HepG2 (cell line): ENCODE measurements around the gene MAPK12. TPM values are rescaled to one million over a fixed set of nuclear protein-coding genes. Genes with fewer than 3 reads are reported as not detected.

Experiments used
- ATAC-seq: fragments of 200-7000 bp; cut with Tn5 transposase; 3 replicates; pipeline ENCODE4 v1.9.1; 2020; ENCODE audit warnings: mild to moderate bottlenecking, moderate library complexity
- BruUV-seq: library from RNA; stranded (reverse); fragments of 400-500 nt; replicated peaks from 2 replicates; lab custom pipeline; 2021; lab: Mats Ljungman, UMichigan
- CTCF ChIA-PET: fragments of 300-600 bp; formaldehyde crosslinking; extraction: SDS; loops from one replicate; lab custom pipeline; 2021; ENCODE audit warnings: low total read pairs, inconsistent platforms, low intra/inter-chr PET ratio; lab: Yijun Ruan, JAX
- POLR2A ChIA-PET: fragments of 350-600 bp; sonication (Branson Sonifier 250); formaldehyde crosslinking; loops from one replicate; lab custom pipeline; 2020; ENCODE audit warnings: antibody characterized with exemption, inconsistent platforms; lab: Yijun Ruan, JAX
- DNase-seq: peaks from one replicate; pipeline ENCODE4 v3.0.0-alpha.2; 2015; ENCODE audit warnings: low spot score
- FAIRE-seq: peaks from 3 replicates; lab custom pipeline; 2011; peaks lifted over from hg19 to GRCh38; lab: Jason Lieb, UNC
- H2AFZ ChIP-seq: one replicate; pipeline ENCODE4 v1.6.1; 2011; ENCODE audit warnings: low read length, inconsistent platforms
- H3K27ac ChIP-seq: fragments of 300-600 bp; 3 replicates; pipeline ENCODE4 v1.8.0; 2011; ENCODE audit warnings: mixed run types, mild to moderate bottlenecking, mixed read lengths, low read length, inconsistent platforms; ENCODE audit not compliant: insufficient read depth; ENCODE audit errors: extremely low read length
- H3K27me3 ChIP-seq, 2 experiments: fragments of 200-600 bp in 1 of 2; 2 replicates in 1 of 2; 3 replicates in 1 of 2; pipeline versions ENCODE4 v1.6.0 to v1.8.0; 2011; ENCODE audit warnings: low read length in 2 of 2, mild to moderate bottlenecking in 2 of 2, moderate library complexity in 2 of 2, inconsistent platforms in 1 of 2; ENCODE audit not compliant: insufficient read depth in 2 of 2, control insufficient read depth in 1 of 2
- H3K36me3 ChIP-seq, 2 experiments: fragments of 200-600 bp in 1 of 2; replicated peaks in 1 of 2; 2 replicates in 1 of 2; 3 replicates in 1 of 2; pipeline versions ENCODE4 v1.5.1 to v1.8.0; 2011; ENCODE audit warnings: low read length in 2 of 2, inconsistent platforms in 1 of 2; ENCODE audit not compliant: insufficient read depth in 2 of 2, control insufficient read depth in 1 of 2
- H3K4me1 ChIP-seq: 2 replicates; pipeline ENCODE4 v1.5.1; 2012; ENCODE audit warnings: low read length, inconsistent platforms; ENCODE audit not compliant: insufficient read depth
- H3K4me2 ChIP-seq: 2 replicates; pipeline ENCODE4 v1.6.0; 2011; ENCODE audit warnings: low read depth, low read length, inconsistent platforms
- H3K4me3 ChIP-seq, 3 experiments: fragments of 200-600 bp in 1 of 3; sonication (generic), shearing (Covaris generic) in 1 of 3; replicated peaks in 1 of 3; 2 replicates each; pipeline ENCODE4 v1.5.1; 2011 to 2016; ENCODE audit warnings: low read length in 3 of 3, inconsistent platforms in 2 of 3, low read depth in 2 of 3, mild to moderate bottlenecking in 2 of 3, control low read depth in 1 of 3, mixed read lengths in 1 of 3; ENCODE audit not compliant: insufficient read depth in 1 of 3
- H3K79me2 ChIP-seq: one replicate; pipeline ENCODE4 v1.6.1; 2011; ENCODE audit warnings: low read length, inconsistent platforms; ENCODE audit not compliant: insufficient read depth
- H3K9ac ChIP-seq: 2 replicates; pipeline ENCODE4 v1.6.0; 2011; ENCODE audit warnings: mild to moderate bottlenecking, low read depth, low read length, inconsistent platforms; ENCODE audit not compliant: insufficient read depth
- H3K9me3 ChIP-seq: 2 replicates; pipeline ENCODE4 v1.5.1; 2012; ENCODE audit warnings: mild to moderate bottlenecking, low read length
- H4K20me1 ChIP-seq: 2 replicates; pipeline ENCODE4 v1.6.0; 2011; ENCODE audit warnings: inconsistent platforms, mild to moderate bottlenecking, low read length, moderate library complexity; ENCODE audit not compliant: insufficient read depth
- AGO1 ChIP-seq: fragments of 200-400 bp; formaldehyde crosslinking; IDR thresholded peaks from 2 replicates; pipeline ENCODE4 v1.6.1; 2017; ENCODE audit warnings: mild to moderate bottlenecking, low read depth, low read length, moderate library complexity; ENCODE audit not compliant: poor library complexity, severe bottlenecking
- CCDC6 ChIP-seq: sonication (generic); formaldehyde crosslinking; IDR thresholded peaks from 2 replicates; pipeline ENCODE4 v1.8.1; 2022; ENCODE audit warnings: mild to moderate bottlenecking, missing genetic modification reagents, moderate library complexity
- CENPT ChIP-seq: sonication (generic); formaldehyde crosslinking; IDR thresholded peaks from 2 replicates; pipeline ENCODE4 v1.8.0; 2022; ENCODE audit warnings: low read depth, mild to moderate bottlenecking, moderate library complexity, missing genetic modification reagents
- HHEX ChIP-seq: IDR thresholded peaks from 2 replicates; pipeline ENCODE4 v1.6.1; 2016; ENCODE audit warnings: control low read depth
- HNRNPL ChIP-seq: fragments of 200-400 bp; formaldehyde crosslinking; IDR thresholded peaks from 2 replicates; pipeline ENCODE4 v1.6.1; 2017; ENCODE audit warnings: mild to moderate bottlenecking, low read depth, low read length
- JARID2 ChIP-seq: sonication (generic); formaldehyde crosslinking; IDR thresholded peaks from 2 replicates; pipeline ENCODE4 v1.8.1; 2023; ENCODE audit warnings: missing genetic modification reagents, inconsistent platforms; ENCODE audit not compliant: insufficient replicate concordance
- KDM1A ChIP-seq: IDR thresholded peaks from 2 replicates; pipeline ENCODE4 v1.6.1; 2016; ENCODE audit warnings: missing compliant biosample characterization
- KDM5B ChIP-seq: sonication (generic); formaldehyde crosslinking; IDR thresholded peaks from 2 replicates; pipeline ENCODE4 v1.4.0; 2020; ENCODE audit warnings: missing genetic modification reagents, mild to moderate bottlenecking, borderline replicate concordance
- MED13 ChIP-seq: sonication (generic); formaldehyde crosslinking; IDR thresholded peaks from 2 replicates; pipeline ENCODE4 v1.5.0; 2020; ENCODE audit warnings: missing genetic modification reagents
- MTF2 ChIP-seq: sonication (generic); formaldehyde crosslinking; IDR thresholded peaks from 2 replicates; pipeline ENCODE4 v1.5.0; 2020; ENCODE audit warnings: missing genetic modification reagents, borderline replicate concordance
- NR2C2 ChIP-seq: sonication (generic); formaldehyde crosslinking; IDR thresholded peaks from 2 replicates; pipeline ENCODE4 v1.4.0; 2020; ENCODE audit warnings: missing genetic modification reagents, mild to moderate bottlenecking, moderate library complexity, borderline replicate concordance
- RBFOX2 ChIP-seq: fragments of 200-400 bp; formaldehyde crosslinking; IDR thresholded peaks from 2 replicates; pipeline ENCODE4 v1.6.1; 2017; ENCODE audit warnings: low read depth, mild to moderate bottlenecking, low read length
- SPEN ChIP-seq: sonication (generic); formaldehyde crosslinking; IDR thresholded peaks from 2 replicates; pipeline ENCODE4 v1.5.1; 2020; ENCODE audit warnings: low read depth, mild to moderate bottlenecking, missing genetic modification reagents
- ZBTB21 ChIP-seq: sonication (generic); formaldehyde crosslinking; IDR thresholded peaks from 2 replicates; pipeline ENCODE4 v1.4.0; 2020; ENCODE audit warnings: missing genetic modification reagents
- ZFY ChIP-seq: sonication (generic); formaldehyde crosslinking; IDR thresholded peaks from 2 replicates; pipeline ENCODE4 v1.4.0; 2020; ENCODE audit warnings: missing genetic modification reagents
- ZNF292 ChIP-seq: sonication (generic); formaldehyde crosslinking; IDR thresholded peaks from 2 replicates; pipeline ENCODE4 v1.8.1; 2022; ENCODE audit warnings: mild to moderate bottlenecking, low read depth, missing genetic modification reagents, borderline replicate concordance
- ZNF709 ChIP-seq: sonication (generic); formaldehyde crosslinking; IDR thresholded peaks from 2 replicates; pipeline ENCODE4 v1.5.0; 2020; ENCODE audit warnings: mild to moderate bottlenecking, missing genetic modification reagents
- WGBS: methylation state at CpG from one replicate; pipeline ENCODE4 v1.1.6; 2017; ENCODE audit warnings: low lambda C conversion rate; 5-methylcytosine and 5-hydroxymethylcytosine counted together
- in situ Hi-C: cut with HindIII; loops from 2 replicates; pipeline ENCODE4 v1.10.0; 2017; ENCODE audit warnings: low pct_unique_long_range_greater_than_20kb; ENCODE audit not compliant: extremely low pct_ligation_motif_present
- intact Hi-C: fragments of 100-400 bp; cut with micrococcal nuclease; formaldehyde crosslinking; loops from one replicate; pipeline ENCODE4 v1.10.0; 2022; ENCODE audit not compliant: unreplicated experiment
- polyA plus RNA-seq, 8 experiments: library from polyadenylated mRNA; depleted of rRNA in 3 of 8; stranded (reverse) in 7 of 8; unstranded in 1 of 8; fragments of >200 nt; fragmentation: Illumina TruSeq in 4 of 8; extraction: Trizol in 4 of 8; gene quantifications; 2 replicates each; pipeline versions ENCODE4 v1.2.1 to v1.2.3, GENCODE V29; 2011 to 2016; ENCODE audit warnings: low read depth in 4 of 8, missing spikeins in 1 of 8, mixed read lengths in 1 of 8; ENCODE audit not compliant: insufficient read depth in 1 of 8
- total RNA-seq, 5 experiments: library from RNA; depleted of rRNA; stranded (reverse); fragments of >200 nt; fragmentation: Illumina TruSeq; extraction: Trizol; gene quantifications; 2 replicates each; pipeline ENCODE4 v1.2.3, GENCODE V29; 2016; ENCODE audit warnings: low read depth in 1 of 5
- TF ChIP-seq, protein P1 (sequence below): sonication (generic); formaldehyde crosslinking; IDR thresholded peaks from 2 replicates; pipeline ENCODE4 v1.5.1; 2020; ENCODE audit warnings: mild to moderate bottlenecking, missing genetic modification reagents, moderate library complexity

MAPK12 gene
- total and polyA plus RNA-seq, 2 of the 13 experiments (the other 11 are each of a cell fraction or from before 2014, with no cell fraction given), result 22.2 to 23.3 TPM

DNA sequence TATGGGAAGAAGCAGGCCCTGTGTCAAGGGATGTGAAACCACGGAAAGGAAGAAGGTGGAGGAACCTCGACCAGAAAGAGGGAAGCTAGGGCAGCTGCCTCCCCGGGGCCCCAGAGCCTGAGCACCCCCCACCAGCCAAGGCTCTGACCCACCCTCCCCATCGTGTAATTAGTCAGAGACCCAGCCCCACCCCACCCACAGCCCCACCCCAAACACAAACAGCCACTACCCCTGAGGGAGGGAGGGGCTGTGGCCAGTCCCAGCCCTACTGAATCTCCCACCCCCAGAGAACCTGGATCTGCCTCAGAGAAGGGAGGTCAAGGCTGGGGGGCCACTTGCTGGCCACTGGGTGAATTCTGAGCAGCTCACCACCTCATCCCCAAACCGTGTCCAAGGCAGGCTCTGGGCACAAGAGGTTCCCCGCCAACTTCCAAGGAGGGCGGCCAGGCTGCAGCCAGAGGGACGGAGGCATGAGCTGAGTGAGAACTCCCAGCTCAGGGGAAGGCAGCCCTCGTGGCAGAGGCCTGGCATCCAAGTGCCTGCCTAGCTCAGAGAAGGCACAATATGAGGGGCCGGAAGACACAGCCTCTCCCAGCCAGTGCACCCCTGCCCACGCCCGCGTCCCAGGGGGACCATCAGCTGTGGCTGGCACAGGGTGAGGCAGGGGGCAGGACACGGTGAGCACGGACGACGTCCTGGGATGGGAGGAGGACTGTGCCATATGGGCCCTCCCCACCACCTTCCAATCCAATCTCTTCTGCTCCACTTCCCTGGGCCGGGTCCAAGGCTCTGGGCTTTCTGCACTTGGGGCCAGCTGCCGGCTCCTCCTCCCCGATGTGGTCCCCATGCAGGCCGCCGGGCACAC, 43.3 kb upstream of the MAPK12 start (continued):
- TF ChIP-seq CENPT (CRISPR knock-in tag) (no peak), ZFY (CRISPR knock-in tag) (no peak), CCDC6 (CRISPR knock-in tag) (no peak), HHEX (CRISPR knock-in tag) (no peak), ZBTB21 (no peak), SPEN (CRISPR knock-in tag) (no peak), AGO1 (no peak), ZNF709 (no peak), KDM5B (CRISPR knock-in tag) (0 out of 2 replicates have a peak, but pooled peaks have one; percentile 45), HNRNPL (0 out of 2 replicates have a peak, but pooled peaks have one; percentile 42), NR2C2 (no peak), KDM1A (CRISPR knock-in tag) (no peak)

DNA sequence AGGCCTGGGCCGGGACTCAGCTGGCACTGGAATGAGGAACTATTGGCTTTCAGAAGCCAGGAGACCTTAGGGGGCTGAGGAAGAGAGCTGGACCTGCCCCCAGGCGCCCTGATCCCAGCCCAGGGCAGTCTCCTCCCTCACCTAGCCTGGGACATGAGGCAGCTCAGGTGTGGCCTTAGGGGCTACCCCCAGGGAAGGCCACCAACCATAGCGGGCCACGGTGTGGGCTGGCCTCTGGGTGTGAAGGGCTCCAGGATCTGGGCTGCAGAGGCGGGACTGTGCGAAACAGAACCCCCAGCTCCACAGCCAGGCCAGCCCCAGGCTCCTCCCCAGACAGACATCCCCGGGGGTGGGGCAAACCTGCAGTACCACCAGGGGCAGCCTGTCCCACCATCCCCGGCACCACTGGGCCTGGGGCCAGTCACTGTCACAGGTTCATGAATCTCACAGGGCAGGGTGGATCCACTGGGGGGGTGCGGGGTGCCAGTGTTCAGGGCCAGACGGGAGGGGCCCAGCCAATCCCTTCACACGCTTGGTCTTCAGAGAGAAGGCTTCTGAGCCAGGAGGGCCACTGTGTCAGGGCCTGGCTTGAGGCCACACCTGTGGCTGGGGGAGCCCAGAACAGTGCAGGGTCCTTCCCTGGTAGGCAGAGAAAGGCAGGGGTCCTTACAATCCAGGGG, 42.5 kb upstream of the MAPK12 start:
- peaks cover 62% of the 10 kb centered on the region for H3K79me2 ChIP-seq
- H3K9me3 ChIP-seq, result no peaks in the 10 kb centered on the region
- FAIRE-seq (no peak), ATAC-seq (peak; percentile 15), DNase-seq (peak; percentile 23)
- H3K27ac ChIP-seq, result peak overlapping the region; percentile 33
- POLR2A ChIA-PET, result interaction anchor here (0.8 to 6.7 kb wide), 7 partner anchors 11 to 53 kb away, joined by 3 to 126 read pairs (median 4); partner anchors contain the start of genes HDAC10 and MAPK12
- H2AFZ ChIP-seq, result no peak overlapping the region
- 88% methylated on average over 2 of the region's 11 CpGs for WGBS
- CTCF ChIA-PET, result no interaction called here
- H3K4me3 ChIP-seq, result peak overlapping the region in 1 of 3 experiments; percentile 37; a peak in 1 of 6 replicates
- H4K20me1 ChIP-seq, result peaks cover 4% of the 10 kb centered on the region; the same call in 1 of the 2 replicates
- H3K9ac ChIP-seq, result peak overlapping the region; percentile 33; the same call in 1 of the 2 replicates
- intact Hi-C loops (no loop called here), in situ Hi-C loops (no loop called here)
- BruUV-seq, result no TSS peak
- H3K36me3 ChIP-seq, result peaks cover 0 to 2% of the 10 kb centered on the region in 2 experiments; a peak in 1 of 5 replicates
- H3K27me3 ChIP-seq, result no peaks in the 10 kb centered on the region
- peak overlapping the region; percentile 53 for H3K4me2 ChIP-seq
- H3K4me1 ChIP-seq, result peaks cover 68% of the 10 kb centered on the region
- TF ChIP-seq RBFOX2 (peak; percentile 29; the same call in 1 of the 2 replicates), MTF2 (CRISPR knock-in tag) (no peak), MED13 (CRISPR knock-in tag) (no peak), ZNF292 (CRISPR knock-in tag) (no peak), JARID2 (CRISPR knock-in tag) (no peak)
- TF ChIP-seq, protein P1, sequence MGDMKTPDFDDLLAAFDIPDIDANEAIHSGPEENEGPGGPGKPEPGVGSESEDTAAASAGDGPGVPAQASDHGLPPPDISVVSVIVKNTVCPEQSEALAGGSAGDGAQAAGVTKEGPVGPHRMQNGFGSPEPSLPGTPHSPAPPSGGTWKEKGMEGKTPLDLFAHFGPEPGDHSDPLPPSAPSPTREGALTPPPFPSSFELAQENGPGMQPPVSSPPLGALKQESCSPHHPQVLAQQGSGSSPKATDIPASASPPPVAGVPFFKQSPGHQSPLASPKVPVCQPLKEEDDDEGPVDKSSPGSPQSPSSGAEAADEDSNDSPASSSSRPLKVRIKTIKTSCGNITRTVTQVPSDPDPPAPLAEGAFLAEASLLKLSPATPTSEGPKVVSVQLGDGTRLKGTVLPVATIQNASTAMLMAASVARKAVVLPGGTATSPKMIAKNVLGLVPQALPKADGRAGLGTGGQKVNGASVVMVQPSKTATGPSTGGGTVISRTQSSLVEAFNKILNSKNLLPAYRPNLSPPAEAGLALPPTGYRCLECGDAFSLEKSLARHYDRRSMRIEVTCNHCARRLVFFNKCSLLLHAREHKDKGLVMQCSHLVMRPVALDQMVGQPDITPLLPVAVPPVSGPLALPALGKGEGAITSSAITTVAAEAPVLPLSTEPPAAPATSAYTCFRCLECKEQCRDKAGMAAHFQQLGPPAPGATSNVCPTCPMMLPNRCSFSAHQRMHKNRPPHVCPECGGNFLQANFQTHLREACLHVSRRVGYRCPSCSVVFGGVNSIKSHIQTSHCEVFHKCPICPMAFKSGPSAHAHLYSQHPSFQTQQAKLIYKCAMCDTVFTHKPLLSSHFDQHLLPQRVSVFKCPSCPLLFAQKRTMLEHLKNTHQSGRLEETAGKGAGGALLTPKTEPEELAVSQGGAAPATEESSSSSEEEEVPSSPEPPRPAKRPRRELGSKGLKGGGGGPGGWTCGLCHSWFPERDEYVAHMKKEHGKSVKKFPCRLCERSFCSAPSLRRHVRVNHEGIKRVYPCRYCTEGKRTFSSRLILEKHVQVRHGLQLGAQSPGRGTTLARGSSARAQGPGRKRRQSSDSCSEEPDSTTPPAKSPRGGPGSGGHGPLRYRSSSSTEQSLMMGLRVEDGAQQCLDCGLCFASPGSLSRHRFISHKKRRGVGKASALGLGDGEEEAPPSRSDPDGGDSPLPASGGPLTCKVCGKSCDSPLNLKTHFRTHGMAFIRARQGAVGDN (CRISPR knock-in tag), result 0 out of 2 replicates have a peak, but pooled peaks have one; percentile 28
